Naive B cell (primary cell): ENCODE measurements around the gene CHP1. TPM values are rescaled to one million over a fixed set of nuclear protein-coding genes. Genes with fewer than 3 reads are reported as not detected.

Experiments used
- polyA plus RNA-seq, 6 donors: library from polyadenylated mRNA; unstranded; fragments of 300-500 nt; fragmentation: Illumina TruSeq; gene quantifications; one replicate each; pipeline ENCODE4 v1.2.3, GENCODE V29; 2021; ENCODE audit warnings: low read depth in 6 of 6

The CHP1 gene
- polyA plus RNA-seq, 6 donors from 2014 or later: 8.9 to 27.0 (median 14.7) TPM

Other genes starting within 250 kb of the CHP1 start
- 10 to 100 TPM in 1 of 6 donors, 1 to 10 TPM in 5; 3.4 to 17.1 (median 7.5) TPM for gene INO80, start 115.0 kb upstream of the CHP1 start, polyA plus RNA-seq
- gene EXD1, start 511 bp upstream of the CHP1 start, polyA plus RNA-seq: not detected
- gene OIP5, start 101.3 kb downstream of the CHP1 start, polyA plus RNA-seq: 1 to 10 TPM in 4 of 6 donors, under 1 TPM in 1, not detected in 1; 0.96 to 2.2 (median 1.5) TPM
- 1 to 10 TPM in 5 of 6 donors, under 1 TPM in 1; 0.59 to 7.9 (median 6.4) TPM for gene NUSAP1, start 101.6 kb downstream of the CHP1 start, polyA plus RNA-seq
- gene NDUFAF1, start 171.2 kb downstream of the CHP1 start, polyA plus RNA-seq: 10 to 100 TPM; 10.3 to 26.3 (median 19.9) TPM
- 10 to 100 TPM in 5 of 6 donors, 1 to 10 TPM in 1; 7.7 to 26.4 (median 22.0) TPM for gene RTF1, start 185.8 kb downstream of the CHP1 start, polyA plus RNA-seq